ENCODE results near the gene ACVR2B. TPM values are rescaled to one million over a fixed set of nuclear protein-coding genes. Genes with fewer than 3 reads are reported as not detected.

ACVR2B gene
- polyA plus RNA-seq, 3 donors: 18.2 to 19.8 (median 19.0) TPM

Other genes starting within 250 kb of the ACVR2B start
- gene SLC22A13, start 188.1 kb upstream of the ACVR2B start, polyA plus RNA-seq (ENCODE audit: insufficient read length in 3 of 3): 1 to 10 TPM; 2.7 to 7.1 (median 4.1) TPM
- gene SLC22A14, start 171.6 kb upstream of the ACVR2B start, polyA plus RNA-seq (ENCODE audit: insufficient read length in 3 of 3): under 1 TPM; 0.62 to 0.98 (median 0.66) TPM
- gene XYLB, start 107.1 kb upstream of the ACVR2B start, polyA plus RNA-seq (ENCODE audit: insufficient read length in 3 of 3): 10 to 100 TPM in 2 of 3 donors, 1 to 10 TPM in 1; 9.6 to 13.9 (median 13.2) TPM
- gene EXOG, start 42.5 kb downstream of the ACVR2B start, polyA plus RNA-seq (ENCODE audit: insufficient read length in 3 of 3): 10 to 100 TPM; 12.2 to 19.8 (median 15.9) TPM
- gene SCN5A, start 195.8 kb downstream of the ACVR2B start, polyA plus RNA-seq (ENCODE audit: insufficient read length in 3 of 3): 1 to 10 TPM in 2 of 3 donors, under 1 TPM in 1; 0.82 to 1.2 (median 1.1) TPM